ENCODE data around the gene PPCDC. TPM values are rescaled to one million over a fixed set of nuclear protein-coding genes. Genes with fewer than 3 reads are reported as not detected.

Gene PPCDC
- total and polyA plus RNA-seq, 2 of the 4 experiments (the other 2 are of a cell fraction) = 13.3 to 16.3 TPM

DNA sequence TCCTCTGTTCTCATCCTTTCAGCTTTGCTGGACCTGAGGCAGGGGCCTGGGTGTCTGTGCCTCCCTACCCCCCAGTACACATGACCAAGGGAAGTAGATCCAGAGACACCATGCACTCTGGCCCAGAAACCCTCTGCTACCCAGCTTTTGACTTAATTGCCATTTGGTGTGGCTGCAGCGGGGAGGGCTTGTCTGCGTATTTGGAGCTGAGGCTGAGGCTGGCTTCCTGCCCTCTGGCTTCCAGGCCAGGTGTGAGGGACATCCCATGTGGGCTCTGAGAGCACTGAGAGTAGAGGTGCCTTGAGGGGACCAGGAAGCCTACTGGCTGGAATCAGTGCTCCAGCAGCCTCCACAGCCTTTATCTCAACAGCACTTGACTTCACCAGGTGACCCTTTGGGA, 26.9 kb downstream of the PPCDC start:
- H2AK5ac ChIP-seq (ENCODE audit: low read depth, low read length) = no peak overlapping the region
- H4K20me1 ChIP-seq (ENCODE audit: insufficient read depth, low read length) = no peaks in the 10 kb centered on the region; the same call in 1 of the 2 replicates
- no peak overlapping the region for H2AK9ac ChIP-seq (replicated peaks; ENCODE audit: low read depth, low read length, poor library complexity)
- DNase-seq = no peak
- no peaks in the 10 kb centered on the region; the same call in 1 of the 2 replicates for H3K36me3 ChIP-seq (ENCODE audit: control insufficient read depth, insufficient read depth, low read length)
- no peak overlapping the region for H4K5ac ChIP-seq (ENCODE audit: low read depth, low read length)
- intact Hi-C loops (cut with micrococcal nuclease) = no loop called here
- no peaks in the 10 kb centered on the region for H3K9me3 ChIP-seq (ENCODE audit: control insufficient read depth, insufficient read depth, low read length)
- H4K91ac ChIP-seq (ENCODE audit: insufficient read depth, low read depth, low read length) = no peak overlapping the region
- dilution Hi-C loops (cut with HindIII; ENCODE audit: low sequenced_read_pairs, unreplicated experiment) = no loop called here
- H3K79me1 ChIP-seq (ENCODE audit: low read depth in 1 of 2, low read length in 2 of 2) = peaks cover 0 to 9% of the 10 kb centered on the region in 2 experiments; a peak in 2 of 4 replicates
- no CpG with 5 or more reads among the region's 2 CpGs for WGBS, 2 experiments (ENCODE audit: extremely low coverage in 2 of 2, insufficient read length in 1 of 2)
- no peak overlapping the region for H2BK15ac ChIP-seq (ENCODE audit: low read depth, low read length)
- peaks cover 9% of the 10 kb centered on the region; the same call in 1 of the 2 replicates for H3K9me1 ChIP-seq (ENCODE audit: insufficient read depth, low read length)
- H3K27ac ChIP-seq (ENCODE audit: insufficient read depth, low read length) = no peak overlapping the region
- no peak overlapping the region for H3K4me2 ChIP-seq (ENCODE audit: low read depth, low read length)
- no peak overlapping the region for H2BK20ac ChIP-seq (ENCODE audit: low read depth, low read length)
- POLR2A ChIA-PET (ENCODE audit: unreplicated experiment) = no interaction called here
- H3K14ac ChIP-seq (replicated peaks; ENCODE audit: low read depth, low read length) = no peak overlapping the region
- in situ Hi-C loops (cut with MboI; ENCODE audit: low sequenced_read_pairs) = no loop called here
- CTCF ChIA-PET = no interaction called here
- no peak overlapping the region for H3K4me3 ChIP-seq (ENCODE audit: insufficient read depth, low read depth, low read length)
- no peak overlapping the region for H2BK120ac ChIP-seq (ENCODE audit: low read depth, low read length)
- no peak overlapping the region for H2AFZ ChIP-seq (replicated peaks; ENCODE audit: low read length, poor library complexity)
- no peaks in the 10 kb centered on the region for H3K27me3 ChIP-seq (ENCODE audit: control insufficient read depth, insufficient read depth, low read length)
- no peak overlapping the region for H3K23ac ChIP-seq (ENCODE audit: low read depth, low read length)
- no peak overlapping the region for H2BK5ac ChIP-seq (ENCODE audit: low read depth, low read length, poor library complexity, severe bottlenecking)
- H4K8ac ChIP-seq (ENCODE audit: low read depth in 2 of 2, low read length in 2 of 2) = no peak overlapping the region
- no peak overlapping the region for H3K9ac ChIP-seq (ENCODE audit: low read depth, low read length)
- no peak overlapping the region for H3K4ac ChIP-seq (ENCODE audit: low read depth, low read length)
- TF ChIP-seq USF2 (IDR thresholded peaks at IDR 0.05; ENCODE audit: low read depth, low read length) (no peak), MXI1 (IDR thresholded peaks at IDR 0.05; ENCODE audit: borderline replicate concordance, low read depth, low read length) (no peak), CEBPB (IDR thresholded peaks at IDR 0.05; ENCODE audit: low read depth, low read length) (no peak), NFE2L2 (IDR thresholded peaks at IDR 0.05; ENCODE audit: low read depth, low read length) (no peak), BHLHE40 (IDR thresholded peaks at IDR 0.05; ENCODE audit: low read depth, low read length) (no peak), ELK1 (IDR thresholded peaks at IDR 0.05; ENCODE audit: borderline replicate concordance, low read depth, low read length) (no peak), POLR2A (IDR thresholded peaks at IDR 0.05; ENCODE audit: low read depth, low read length) (no peak), CHD1 (IDR thresholded peaks at IDR 0.05; ENCODE audit: low read depth, low read length) (no peak), RFX5 (IDR thresholded peaks at IDR 0.05; ENCODE audit: low read depth, low read length) (no peak), FOS (IDR thresholded peaks at IDR 0.05; ENCODE audit: low read depth, low read length) (no peak), RAD21 (IDR thresholded peaks at IDR 0.05; ENCODE audit: low read length) (no peak), RCOR1 (IDR thresholded peaks at IDR 0.05; ENCODE audit: insufficient replicate concordance, low read length) (no peak), SMC3 (IDR thresholded peaks at IDR 0.05; ENCODE audit: low read depth, low read length) (no peak)
- H3K56ac ChIP-seq (ENCODE audit: extremely low read depth, insufficient read depth, low read length) = no peak overlapping the region
- ATAC-seq (ENCODE audit: low read depth) = no peak
- no TSS peak for BruUV-seq (replicated peaks)
- peaks cover 11% of the 10 kb centered on the region for H3K4me1 ChIP-seq (ENCODE audit: control insufficient read depth, insufficient read depth, low read length)
- no peak overlapping the region for H3K18ac ChIP-seq (ENCODE audit: low read depth, low read length)
